ENCODE measurements around the gene SH3RF3. TPM values are rescaled to one million over a fixed set of nuclear protein-coding genes. Genes with fewer than 3 reads are reported as not detected.

Gene SH3RF3
- total RNA-seq, 1 donor from 2014 or later, result 1.3 TPM

- no peaks in the 10 kb centered on the region for H3K27me3 Mint-ChIP-seq
- H3K9me3 Mint-ChIP-seq (ENCODE audit: low read depth), result no peaks in the 10 kb centered on the region
- no peaks in the 10 kb centered on the region for H3K36me3 Mint-ChIP-seq (ENCODE audit: insufficient read depth)
- no peak overlapping the region for H3K27ac Mint-ChIP-seq
- no peak overlapping the region for H3K4me3 Mint-ChIP-seq (ENCODE audit: low read depth)
- no peak for DNase-seq (ENCODE audit: low spot score, unreplicated experiment)
- TF ChIP-seq CTCF (IDR thresholded peaks at IDR 0.05; ENCODE audit: unreplicated experiment), result no peak
- H3K4me1 Mint-ChIP-seq (ENCODE audit: low read depth), result no peaks in the 10 kb centered on the region
Measured at GRCh38 chr2:109458512-109458911, 329.5 kb downstream of the SH3RF3 start.

- TF ChIP-seq CTCF (IDR thresholded peaks at IDR 0.05; ENCODE audit: unreplicated experiment), result no peak
- H3K36me3 Mint-ChIP-seq (ENCODE audit: insufficient read depth), result no peaks in the 10 kb centered on the region
- H3K9me3 Mint-ChIP-seq (ENCODE audit: low read depth), result no peaks in the 10 kb centered on the region
- no peaks in the 10 kb centered on the region for H3K27me3 Mint-ChIP-seq
- no peak overlapping the region for H3K4me3 Mint-ChIP-seq (ENCODE audit: low read depth)
- H3K4me1 Mint-ChIP-seq (ENCODE audit: low read depth), result no peaks in the 10 kb centered on the region
- H3K27ac Mint-ChIP-seq, result no peak overlapping the region
- no peak for DNase-seq (ENCODE audit: low spot score, unreplicated experiment)
Measured at GRCh38 chr2:109459485-109459884, 330.5 kb downstream of the SH3RF3 start.

GRCh38 chr2:109460553-109461324 lies 331.7 kb downstream of the SH3RF3 start:
- no peaks in the 10 kb centered on the region for H3K9me3 Mint-ChIP-seq (ENCODE audit: low read depth)
- H3K36me3 Mint-ChIP-seq (ENCODE audit: insufficient read depth), result no peaks in the 10 kb centered on the region
- no peaks in the 10 kb centered on the region for H3K4me1 Mint-ChIP-seq (ENCODE audit: low read depth)
- no peaks in the 10 kb centered on the region for H3K27me3 Mint-ChIP-seq
- H3K27ac Mint-ChIP-seq, result no peak overlapping the region
- no peak overlapping the region for H3K4me3 Mint-ChIP-seq (ENCODE audit: low read depth)
- no peak for TF ChIP-seq CTCF (IDR thresholded peaks at IDR 0.05; ENCODE audit: unreplicated experiment)
- no peak for DNase-seq (ENCODE audit: low spot score, unreplicated experiment)

- Mint-ChIP-seq H3K27ac (no peak overlapping the region), H3K4me3 (ENCODE audit: low read depth) (no peak overlapping the region), H3K36me3 (ENCODE audit: insufficient read depth) (no peaks in the 10 kb centered on the region), H3K9me3 (ENCODE audit: low read depth) (no peaks in the 10 kb centered on the region), H3K27me3 (peaks cover 3% of the 10 kb centered on the region), H3K4me1 (ENCODE audit: low read depth) (no peaks in the 10 kb centered on the region)
- no peak for DNase-seq (ENCODE audit: low spot score, unreplicated experiment)
- TF ChIP-seq CTCF (IDR thresholded peaks at IDR 0.05; ENCODE audit: unreplicated experiment), result no peak
Measured at GRCh38 chr2:109463236-109463635, 334.2 kb downstream of the SH3RF3 start.

GRCh38 chr2:109463891-109464290 lies 334.9 kb downstream of the SH3RF3 start:
- Mint-ChIP-seq H3K4me1 (ENCODE audit: low read depth) (no peaks in the 10 kb centered on the region), H3K27me3 (peaks cover 3% of the 10 kb centered on the region), H3K27ac (no peak overlapping the region), H3K4me3 (ENCODE audit: low read depth) (no peak overlapping the region), H3K36me3 (ENCODE audit: insufficient read depth) (no peaks in the 10 kb centered on the region), H3K9me3 (ENCODE audit: low read depth) (no peaks in the 10 kb centered on the region)
- TF ChIP-seq CTCF (IDR thresholded peaks at IDR 0.05; ENCODE audit: unreplicated experiment), result no peak
- DNase-seq (ENCODE audit: low spot score, unreplicated experiment), result no peak
